HCT116 (cell line): Measurements from ENCODE around the gene PTF1A. TPM values are rescaled to one million over a fixed set of nuclear protein-coding genes. Genes with fewer than 3 reads are reported as not detected.

Experiments
- ATAC-seq: fragments of 200-7000 bp; cut with Tn5 transposase; 2 replicates; pipeline ENCODE4 v1.9.1; 2020; ENCODE audit warnings: mild to moderate bottlenecking, moderate library complexity
- BruUV-seq: library from RNA; stranded (reverse); fragments of 400-500 nt; replicated peaks from 2 replicates; lab custom pipeline; 2021; lab: Mats Ljungman, UMichigan
- CTCF ChIA-PET: fragments of 300-600 bp; sonication (Branson Sonifier 250); formaldehyde crosslinking; loops from one replicate; lab custom pipeline; 2021; ENCODE audit warnings: antibody characterized with exemption; lab: Charles Lee
- POLR2A ChIA-PET: fragments of 300-600, 350-600 bp; sonication (Branson Sonifier 250); formaldehyde crosslinking; loops from one replicate; lab custom pipeline; 2021; ENCODE audit warnings: antibody characterized with exemption; lab: Charles Lee
- RAD21 ChIA-PET, 2 experiments: fragments of 300-600 bp; sonication (Branson Sonifier 250); formaldehyde crosslinking; loops; one replicate each; lab custom pipeline; 2023; ENCODE audit warnings: low total read pairs in 2 of 2; ENCODE audit not compliant: uncharacterized antibody in 2 of 2, unreplicated experiment in 2 of 2, low non-redundant PET in 1 of 2; lab: Charles Lee
- DNase-seq: peaks from one replicate; pipeline ENCODE4 v3.0.0-alpha.2; 2010; ENCODE audit warnings: low read depth, low spot score
- H2AFZ ChIP-seq: fragments of 200-600 bp; shearing (Covaris generic), sonication (generic); 2 replicates; pipeline ENCODE4 v1.6.1; 2017; ENCODE audit warnings: low read depth, mixed run types, mixed read lengths, antibody characterized with exemption, low read length; ENCODE audit not compliant: poor library complexity, severe bottlenecking
- H3K27ac ChIP-seq: 2 replicates; pipeline ENCODE4 v1.5.1; 2012; ENCODE audit warnings: low read depth, low read length
- H3K27me3 ChIP-seq: fragments of 200-600 bp; sonication (generic); 2 replicates; pipeline ENCODE4 v1.6.1; 2016; ENCODE audit warnings: mixed run types, low read length, mixed read lengths; ENCODE audit not compliant: insufficient read depth
- H3K36me3 ChIP-seq, 2 experiments: fragments of 200-500 bp in 1 of 2; fragments of 200-600 bp in 1 of 2; sonication (Bioruptor generic) in 1 of 2; sonication (generic) in 1 of 2; 2 replicates each; pipeline versions ENCODE4 v1.5.1 to v1.6.1; 2014 to 2016; ENCODE audit warnings: low read length in 2 of 2, inconsistent platforms in 1 of 2, mixed read lengths in 1 of 2, mixed run types in 1 of 2; ENCODE audit not compliant: insufficient read depth in 2 of 2, control insufficient read depth in 1 of 2
- H3K4me1 ChIP-seq, 2 experiments: fragments of 200-600 bp in 1 of 2; sonication (generic) in 1 of 2; 2 replicates each; pipeline versions ENCODE4 v1.5.1 to v1.6.1; 2012 to 2017; ENCODE audit warnings: low read length in 2 of 2, inconsistent platforms in 1 of 2, mild to moderate bottlenecking in 1 of 2, mixed read lengths in 1 of 2, mixed run types in 1 of 2, moderate library complexity in 1 of 2; ENCODE audit not compliant: insufficient read depth in 2 of 2, control insufficient read depth in 1 of 2
- H3K4me2 ChIP-seq: fragments of 200-600 bp; sonication (generic); 2 replicates; pipeline ENCODE4 v1.6.1; 2017; ENCODE audit warnings: mixed run types, low read length, mixed read lengths
- H3K4me3 ChIP-seq, 2 experiments: fragments of 200-600 bp in 1 of 2; sonication (generic) in 1 of 2; replicated peaks in 1 of 2; 2 replicates each; pipeline ENCODE4 v1.5.1; 2011 to 2016; ENCODE audit warnings: low read length in 2 of 2, control low read depth in 1 of 2, low read depth in 1 of 2, mild to moderate bottlenecking in 1 of 2, mixed read lengths in 1 of 2, mixed run types in 1 of 2
- H3K79me2 ChIP-seq: fragments of 200-600 bp; sonication (generic); 2 replicates; pipeline ENCODE4 v1.6.1; 2017; ENCODE audit warnings: mild to moderate bottlenecking, mixed run types, low read length, moderate library complexity, mixed read lengths; ENCODE audit not compliant: insufficient read depth
- H3K9ac ChIP-seq: fragments of 200-600 bp; sonication (generic); 2 replicates; pipeline ENCODE4 v1.6.1; 2016; ENCODE audit warnings: low read length, mixed read lengths
- H3K9me2 ChIP-seq: fragments of 200-600 bp; sonication (generic), shearing (Covaris generic); 2 replicates; pipeline ENCODE4 v1.6.1; 2017; ENCODE audit warnings: mixed run types, mild to moderate bottlenecking, moderate library complexity; ENCODE audit not compliant: insufficient read depth
- H3K9me3 ChIP-seq, 2 experiments: fragments of 200-500 bp in 1 of 2; fragments of 200-600 bp in 1 of 2; sonication (Bioruptor generic) in 1 of 2; sonication (generic) in 1 of 2; 2 replicates each; pipeline ENCODE4 v1.6.1; 2014 to 2017; ENCODE audit warnings: low read length in 2 of 2, mixed read lengths in 2 of 2, inconsistent platforms in 1 of 2, low read depth in 1 of 2, mild to moderate bottlenecking in 1 of 2, mixed run types in 1 of 2, moderate library complexity in 1 of 2; ENCODE audit not compliant: control insufficient read depth in 1 of 2, insufficient read depth in 1 of 2
- H4K20me1 ChIP-seq: fragments of 200-600 bp; sonication (generic), shearing (Covaris generic); 2 replicates; pipeline ENCODE4 v1.6.1; 2017; ENCODE audit warnings: mixed run types, mild to moderate bottlenecking, moderate library complexity; ENCODE audit not compliant: insufficient read depth
- ATF3 ChIP-seq: IDR thresholded peaks from 2 replicates; pipeline ENCODE4 v1.6.1; 2012
- CBX3 ChIP-seq: IDR thresholded peaks from 2 replicates; pipeline ENCODE4 v1.6.1; 2012; ENCODE audit warnings: low read depth
- CEBPB ChIP-seq: IDR thresholded peaks from 2 replicates; pipeline ENCODE4 v1.6.1; 2012; ENCODE audit warnings: low read depth
- EGR1 ChIP-seq: IDR thresholded peaks from 2 replicates; pipeline ENCODE4 v1.6.1; 2012; ENCODE audit warnings: low read depth
- ELF1 ChIP-seq: IDR thresholded peaks from 2 replicates; pipeline ENCODE4 v1.6.1; 2012; ENCODE audit warnings: low read depth, borderline replicate concordance
- EZH2 ChIP-seq: fragments of 200-600 bp; sonication (generic); IDR thresholded peaks from 2 replicates; pipeline ENCODE4 v1.6.1; 2017; ENCODE audit warnings: antibody characterized with exemption, mixed run types
- EZH2phosphoT487 ChIP-seq: fragments of 200-600 bp; IDR thresholded peaks from 2 replicates; pipeline ENCODE4 v1.6.1; 2018; ENCODE audit warnings: antibody characterized with exemption, borderline replicate concordance
- FOSL1 ChIP-seq: IDR thresholded peaks from 2 replicates; pipeline ENCODE4 v1.6.1; 2012; ENCODE audit warnings: low read depth
- JUND ChIP-seq: IDR thresholded peaks from 2 replicates; pipeline ENCODE4 v1.6.1; 2012
- MAX ChIP-seq: IDR thresholded peaks from 2 replicates; pipeline ENCODE4 v1.6.1; 2012
- RAD21 ChIP-seq: IDR thresholded peaks from 2 replicates; pipeline ENCODE4 v1.6.1; 2012; ENCODE audit warnings: low read depth, mild to moderate bottlenecking
- SIN3A ChIP-seq: IDR thresholded peaks from 2 replicates; pipeline ENCODE4 v1.6.1; 2012; ENCODE audit warnings: low read depth
- TCF7L2 ChIP-seq: IDR thresholded peaks from 2 replicates; pipeline ENCODE4 v1.7.0; 2011; ENCODE audit warnings: borderline replicate concordance, inconsistent platforms; ENCODE audit not compliant: insufficient read depth, insufficient read length; ENCODE audit errors: extremely low read depth
- ZFX ChIP-seq: fragments of 450-650 bp; IDR thresholded peaks from 2 replicates; pipeline ENCODE4 v1.6.1; 2017
- intact Hi-C: fragments of 100-400 bp; cut with micrococcal nuclease; formaldehyde crosslinking; loops from 2 replicates; pipeline ENCODE4 v1.10.0; 2022
- total RNA-seq: library from RNA; stranded (reverse); gene quantifications from one replicate; pipeline ENCODE4 v1.2.1, GENCODE V29; 2021; ENCODE audit not compliant: unreplicated experiment

Gene PTF1A
- total RNA-seq, 1 experiment from 2014 or later: not detected

GRCh38 chr10:23173214-23174073 lies 18.7 kb upstream of the PTF1A start:
- H3K4me2 ChIP-seq: no peak overlapping the region
- intact Hi-C loops: no loop called here
- TF ChIP-seq TCF7L2 (no peak), EZH2 (no peak), EGR1 (no peak), CEBPB (no peak)
- H4K20me1 ChIP-seq: no peaks in the 10 kb centered on the region
- H3K9me2 ChIP-seq: no peaks in the 10 kb centered on the region
- ChIA-PET CTCF (no interaction called here), POLR2A (no interaction called here), RAD21 (no interaction called here)
- no peak overlapping the region for H2AFZ ChIP-seq
- BruUV-seq: no TSS peak
- H3K4me1 ChIP-seq: no peaks in the 10 kb centered on the region
- no peaks in the 10 kb centered on the region for H3K79me2 ChIP-seq
- H3K4me3 ChIP-seq: no peak overlapping the region
- DNase-seq: no peak
- H3K9ac ChIP-seq: no peak overlapping the region
- no peaks in the 10 kb centered on the region for H3K36me3 ChIP-seq
- H3K27me3 ChIP-seq: peaks cover 29% of the 10 kb centered on the region
- no peaks in the 10 kb centered on the region for H3K9me3 ChIP-seq
- ATAC-seq: no peak
- no peak overlapping the region for H3K27ac ChIP-seq

- Histone ChIP-seq H3K4me3 (no peak overlapping the region), H3K36me3 (no peaks in the 10 kb centered on the region), H3K4me2 (no peak overlapping the region), H3K27me3 (peaks cover 29% of the 10 kb centered on the region), H3K4me1 (no peaks in the 10 kb centered on the region), H3K27ac (no peak overlapping the region), H2AFZ (no peak overlapping the region), H3K9ac (no peak overlapping the region), H3K79me2 (no peaks in the 10 kb centered on the region), H3K9me2 (no peaks in the 10 kb centered on the region), H3K9me3 (no peaks in the 10 kb centered on the region), H4K20me1 (no peaks in the 10 kb centered on the region)
- TF ChIP-seq TCF7L2: no peak
- no peak for TF ChIP-seq EZH2phosphoT487
- TF ChIP-seq SIN3A: no peak
- no peak for TF ChIP-seq ELF1
- TF ChIP-seq ATF3: no peak
- no peak for TF ChIP-seq EZH2
- TF ChIP-seq JUND: no peak
- no peak for TF ChIP-seq ZFX
- TF ChIP-seq RAD21: no peak
- TF ChIP-seq MAX: no peak
- TF ChIP-seq FOSL1: no peak
- TF ChIP-seq EGR1: no peak
- TF ChIP-seq CBX3: no peak
- ChIA-PET RAD21 (no interaction called here), POLR2A (no interaction called here), CTCF (no interaction called here)
- intact Hi-C loops: no loop called here
- DNase-seq: no peak
- no TSS peak for BruUV-seq
- no peak for ATAC-seq
Observed at GRCh38 chr10:23174074-23174976, 17.8 kb upstream of the PTF1A start.
